WTC11 (cell line): ENCODE results near the gene SLTM. TPM values are rescaled to one million over a fixed set of nuclear protein-coding genes. Genes with fewer than 3 reads are reported as not detected.

Experiments
- CBFB ChIP-seq: sonication (generic); formaldehyde crosslinking; IDR thresholded peaks from 2 replicates; pipeline ENCODE4 v1.8.1; 2022; ENCODE audit warnings: mild to moderate bottlenecking, low read depth, missing genetic modification reagents
- CREM ChIP-seq: sonication (generic); formaldehyde crosslinking; IDR thresholded peaks from 2 replicates; pipeline ENCODE4 v1.8.1; 2022; ENCODE audit warnings: mild to moderate bottlenecking, missing genetic modification reagents, moderate library complexity
- GTF2I ChIP-seq: fragments of 250-450 bp; sonication (Bioruptor Pico); conservative IDR thresholded peaks from 2 replicates; pipeline ENCODE4 v1.4.0; 2021; ENCODE audit warnings: mild to moderate bottlenecking
- MYBL2 ChIP-seq: sonication (generic); formaldehyde crosslinking; IDR thresholded peaks from 2 replicates; pipeline ENCODE4 v1.8.1; 2023; ENCODE audit warnings: mild to moderate bottlenecking, moderate library complexity, missing genetic modification reagents
- NFATC4 ChIP-seq: fragments of 250-450 bp; sonication (Bioruptor Pico); IDR thresholded peaks from 2 replicates; pipeline ENCODE4 v1.9.0; 2021; ENCODE audit warnings: mild to moderate bottlenecking
- NFE2L1 ChIP-seq: sonication (generic); formaldehyde crosslinking; IDR thresholded peaks from 2 replicates; pipeline ENCODE4 v1.8.1; 2023; ENCODE audit warnings: missing genetic modification reagents
- NFYB ChIP-seq: sonication (generic); formaldehyde crosslinking; conservative IDR thresholded peaks from 2 replicates; pipeline ENCODE4 v1.8.0; 2022; ENCODE audit warnings: low read depth, missing genetic modification reagents
- OVOL2 ChIP-seq: fragments of 250-450 bp; sonication (Bioruptor Pico); IDR thresholded peaks from 2 replicates; pipeline ENCODE4 v1.9.0; 2021; ENCODE audit warnings: mild to moderate bottlenecking, borderline replicate concordance
- PRRX2 ChIP-seq: fragments of 250-450 bp; sonication (Bioruptor Pico); IDR thresholded peaks from 2 replicates; pipeline ENCODE4 v1.8.0; 2021; ENCODE audit warnings: mild to moderate bottlenecking
- RORB ChIP-seq: fragments of 250-450 bp; sonication (Bioruptor Pico); IDR thresholded peaks from 2 replicates; pipeline ENCODE4 v1.9.0; 2021; ENCODE audit warnings: mild to moderate bottlenecking
- SMAD4 ChIP-seq: sonication (generic); formaldehyde crosslinking; IDR thresholded peaks from 2 replicates; pipeline ENCODE4 v1.8.0; 2022; ENCODE audit warnings: mild to moderate bottlenecking, missing genetic modification reagents
- ZNF219 ChIP-seq: sonication (generic); formaldehyde crosslinking; IDR thresholded peaks from 2 replicates; pipeline ENCODE4 v1.8.0; 2023; ENCODE audit warnings: missing genetic modification reagents, mild to moderate bottlenecking, borderline replicate concordance
- ZNF232 ChIP-seq: sonication (generic); formaldehyde crosslinking; IDR thresholded peaks from 2 replicates; pipeline ENCODE4 v1.8.0; 2022; ENCODE audit warnings: mild to moderate bottlenecking, missing genetic modification reagents
- ZNF263 ChIP-seq: sonication (generic); formaldehyde crosslinking; IDR thresholded peaks from 2 replicates; pipeline ENCODE4 v1.8.1; 2022; ENCODE audit warnings: low read depth, mild to moderate bottlenecking, moderate library complexity, missing genetic modification reagents
- ZNF317 ChIP-seq: sonication (generic); formaldehyde crosslinking; IDR thresholded peaks from 2 replicates; pipeline ENCODE4 v1.8.1; 2023; ENCODE audit warnings: low read depth, mild to moderate bottlenecking, moderate library complexity, missing genetic modification reagents, borderline replicate concordance
- ZNF416 ChIP-seq: fragments of 250-450 bp; sonication (Bioruptor Pico); IDR thresholded peaks from 2 replicates; pipeline ENCODE4 v1.9.0; 2021; ENCODE audit warnings: mild to moderate bottlenecking, inconsistent platforms
- ZNF423 ChIP-seq: fragments of 250-450 bp; sonication (Bioruptor Pico); IDR thresholded peaks from 2 replicates; pipeline ENCODE4 v2.1.2; 2022; ENCODE audit warnings: mild to moderate bottlenecking, moderate library complexity
- total RNA-seq: library from RNA; stranded (reverse); gene quantifications from 3 replicates; pipeline ENCODE4 v1.2.3, GENCODE V29; 2021
- TF ChIP-seq, protein P1 (sequence below): sonication (generic); formaldehyde crosslinking; IDR thresholded peaks from 2 replicates; pipeline ENCODE4 v1.8.1; 2023; ENCODE audit warnings: mild to moderate bottlenecking, moderate library complexity, missing genetic modification reagents
- TF ChIP-seq, protein P2 (sequence below): sonication (generic); formaldehyde crosslinking; conservative IDR thresholded peaks from 2 replicates; pipeline ENCODE4 v1.8.1; 2022; ENCODE audit warnings: mild to moderate bottlenecking, missing genetic modification reagents
- TF ChIP-seq, protein P3 (sequence below): fragments of 250-450 bp; sonication (Bioruptor Pico); IDR thresholded peaks from 2 replicates; pipeline ENCODE4 v1.8.0; 2021; ENCODE audit warnings: mild to moderate bottlenecking
- TF ChIP-seq, protein P4 (sequence below): sonication (generic); formaldehyde crosslinking; IDR thresholded peaks from 2 replicates; pipeline ENCODE4 v1.8.1; 2022; ENCODE audit warnings: missing genetic modification reagents, borderline replicate concordance
- TF ChIP-seq, protein P5 (sequence below): sonication (generic); formaldehyde crosslinking; IDR thresholded peaks from 2 replicates; pipeline ENCODE4 v1.8.0; 2022; ENCODE audit warnings: missing genetic modification reagents
- TF ChIP-seq, protein P6 (sequence below): sonication (generic); formaldehyde crosslinking; IDR thresholded peaks from 2 replicates; pipeline ENCODE4 v1.8.1; 2022; ENCODE audit warnings: low read depth, missing genetic modification reagents, borderline replicate concordance
- TF ChIP-seq, protein P7 (sequence below): sonication (generic); formaldehyde crosslinking; IDR thresholded peaks from 2 replicates; pipeline ENCODE4 v1.8.0; 2023; ENCODE audit warnings: missing genetic modification reagents, mild to moderate bottlenecking, borderline replicate concordance

SLTM gene
- total RNA-seq, 1 experiment from 2014 or later, result 126 TPM

DNA sequence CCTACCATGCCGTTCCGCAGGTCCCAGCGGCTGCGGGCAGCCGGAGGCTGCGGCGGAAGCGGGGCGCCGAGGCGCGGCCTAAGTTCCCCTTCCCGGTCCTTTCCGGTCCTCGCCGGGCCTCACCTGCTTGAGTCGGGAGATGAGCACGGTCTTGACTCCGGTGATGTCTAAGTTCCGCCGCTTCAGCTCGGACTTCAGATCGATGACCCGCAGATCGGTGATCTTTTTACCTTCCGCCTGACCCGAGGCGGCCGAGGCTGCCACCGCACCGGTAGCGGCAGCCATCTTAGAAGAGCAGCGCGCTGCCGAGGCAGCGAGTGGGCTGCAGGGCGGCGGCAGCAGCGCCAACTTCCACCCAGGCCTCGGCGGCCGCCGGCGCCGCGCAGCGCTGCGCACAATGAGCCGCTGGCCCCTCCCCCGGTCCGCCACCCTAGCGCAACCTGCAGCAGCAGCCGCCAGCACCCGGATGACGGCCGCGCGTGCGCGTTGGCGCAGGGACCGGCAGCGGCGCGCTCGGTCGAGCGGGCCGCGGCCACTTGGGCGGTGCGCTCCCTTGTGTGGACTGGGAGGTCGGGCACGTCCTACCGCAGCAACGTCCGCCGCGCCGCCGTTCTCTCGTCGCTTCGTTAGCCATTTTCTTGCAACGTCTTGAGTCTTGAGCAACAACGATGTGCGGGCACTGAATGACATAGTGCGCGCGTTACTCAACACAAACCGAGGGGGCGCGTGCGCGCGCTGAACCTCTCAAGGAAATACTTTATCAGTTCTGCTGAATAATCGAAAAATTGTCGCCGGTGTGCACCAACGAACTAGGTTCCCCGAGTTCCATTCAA is at the start of gene SLTM (continued):
- TF ChIP-seq, protein P1, sequence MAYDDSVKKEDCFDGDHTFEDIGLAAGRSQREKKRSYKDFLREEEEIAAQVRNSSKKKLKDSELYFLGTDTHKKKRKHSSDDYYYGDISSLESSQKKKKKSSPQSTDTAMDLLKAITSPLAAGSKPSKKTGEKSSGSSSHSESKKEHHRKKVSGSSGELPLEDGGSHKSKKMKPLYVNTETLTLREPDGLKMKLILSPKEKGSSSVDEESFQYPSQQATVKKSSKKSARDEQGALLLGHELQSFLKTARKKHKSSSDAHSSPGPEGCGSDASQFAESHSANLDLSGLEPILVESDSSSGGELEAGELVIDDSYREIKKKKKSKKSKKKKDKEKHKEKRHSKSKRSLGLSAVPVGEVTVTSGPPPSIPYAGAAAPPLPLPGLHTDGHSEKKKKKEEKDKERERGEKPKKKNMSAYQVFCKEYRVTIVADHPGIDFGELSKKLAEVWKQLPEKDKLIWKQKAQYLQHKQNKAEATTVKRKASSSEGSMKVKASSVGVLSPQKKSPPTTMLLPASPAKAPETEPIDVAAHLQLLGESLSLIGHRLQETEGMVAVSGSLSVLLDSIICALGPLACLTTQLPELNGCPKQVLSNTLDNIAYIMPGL, result peak; percentile 88
- TF ChIP-seq, protein P2, sequence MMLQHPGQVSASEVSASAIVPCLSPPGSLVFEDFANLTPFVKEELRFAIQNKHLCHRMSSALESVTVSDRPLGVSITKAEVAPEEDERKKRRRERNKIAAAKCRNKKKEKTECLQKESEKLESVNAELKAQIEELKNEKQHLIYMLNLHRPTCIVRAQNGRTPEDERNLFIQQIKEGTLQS (CRISPR knock-in tag), result no peak
- 0 out of 2 replicates have a peak, but pooled peaks have one; percentile 8 for TF ChIP-seq OVOL2 (CRISPR knock-in tag)
- no peak for TF ChIP-seq GTF2I (CRISPR knock-in tag)
- TF ChIP-seq CBFB (CRISPR knock-in tag), result 0 out of 2 replicates have a peak, but pooled peaks have one; percentile 80
- peak; percentile 72; the same call in 1 of the 2 replicates for TF ChIP-seq CREM (CRISPR knock-in tag)
- TF ChIP-seq, protein P3, sequence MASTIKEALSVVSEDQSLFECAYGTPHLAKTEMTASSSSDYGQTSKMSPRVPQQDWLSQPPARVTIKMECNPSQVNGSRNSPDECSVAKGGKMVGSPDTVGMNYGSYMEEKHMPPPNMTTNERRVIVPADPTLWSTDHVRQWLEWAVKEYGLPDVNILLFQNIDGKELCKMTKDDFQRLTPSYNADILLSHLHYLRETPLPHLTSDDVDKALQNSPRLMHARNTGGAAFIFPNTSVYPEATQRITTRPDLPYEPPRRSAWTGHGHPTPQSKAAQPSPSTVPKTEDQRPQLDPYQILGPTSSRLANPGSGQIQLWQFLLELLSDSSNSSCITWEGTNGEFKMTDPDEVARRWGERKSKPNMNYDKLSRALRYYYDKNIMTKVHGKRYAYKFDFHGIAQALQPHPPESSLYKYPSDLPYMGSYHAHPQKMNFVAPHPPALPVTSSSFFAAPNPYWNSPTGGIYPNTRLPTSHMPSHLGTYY (CRISPR knock-in tag), result no peak
- TF ChIP-seq, protein P4, sequence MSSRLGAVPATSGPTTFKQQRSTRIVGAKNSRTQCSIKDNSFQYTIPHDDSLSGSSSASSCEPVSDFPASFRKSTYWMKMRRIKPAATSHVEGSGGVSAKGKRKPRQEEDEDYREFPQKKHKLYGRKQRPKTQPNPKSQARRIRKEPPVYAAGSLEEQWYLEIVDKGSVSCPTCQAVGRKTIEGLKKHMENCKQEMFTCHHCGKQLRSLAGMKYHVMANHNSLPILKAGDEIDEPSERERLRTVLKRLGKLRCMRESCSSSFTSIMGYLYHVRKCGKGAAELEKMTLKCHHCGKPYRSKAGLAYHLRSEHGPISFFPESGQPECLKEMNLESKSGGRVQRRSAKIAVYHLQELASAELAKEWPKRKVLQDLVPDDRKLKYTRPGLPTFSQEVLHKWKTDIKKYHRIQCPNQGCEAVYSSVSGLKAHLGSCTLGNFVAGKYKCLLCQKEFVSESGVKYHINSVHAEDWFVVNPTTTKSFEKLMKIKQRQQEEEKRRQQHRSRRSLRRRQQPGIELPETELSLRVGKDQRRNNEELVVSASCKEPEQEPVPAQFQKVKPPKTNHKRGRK (CRISPR knock-in tag), result no peak
- TF ChIP-seq RORB, result no peak
- no peak for TF ChIP-seq ZNF263 (CRISPR knock-in tag)
- TF ChIP-seq NFYB (CRISPR knock-in tag), result no peak
- TF ChIP-seq ZNF416 (CRISPR knock-in tag), result peak; percentile 86
- TF ChIP-seq MYBL2 (CRISPR knock-in tag), result peak; percentile 90
- TF ChIP-seq, protein P5, sequence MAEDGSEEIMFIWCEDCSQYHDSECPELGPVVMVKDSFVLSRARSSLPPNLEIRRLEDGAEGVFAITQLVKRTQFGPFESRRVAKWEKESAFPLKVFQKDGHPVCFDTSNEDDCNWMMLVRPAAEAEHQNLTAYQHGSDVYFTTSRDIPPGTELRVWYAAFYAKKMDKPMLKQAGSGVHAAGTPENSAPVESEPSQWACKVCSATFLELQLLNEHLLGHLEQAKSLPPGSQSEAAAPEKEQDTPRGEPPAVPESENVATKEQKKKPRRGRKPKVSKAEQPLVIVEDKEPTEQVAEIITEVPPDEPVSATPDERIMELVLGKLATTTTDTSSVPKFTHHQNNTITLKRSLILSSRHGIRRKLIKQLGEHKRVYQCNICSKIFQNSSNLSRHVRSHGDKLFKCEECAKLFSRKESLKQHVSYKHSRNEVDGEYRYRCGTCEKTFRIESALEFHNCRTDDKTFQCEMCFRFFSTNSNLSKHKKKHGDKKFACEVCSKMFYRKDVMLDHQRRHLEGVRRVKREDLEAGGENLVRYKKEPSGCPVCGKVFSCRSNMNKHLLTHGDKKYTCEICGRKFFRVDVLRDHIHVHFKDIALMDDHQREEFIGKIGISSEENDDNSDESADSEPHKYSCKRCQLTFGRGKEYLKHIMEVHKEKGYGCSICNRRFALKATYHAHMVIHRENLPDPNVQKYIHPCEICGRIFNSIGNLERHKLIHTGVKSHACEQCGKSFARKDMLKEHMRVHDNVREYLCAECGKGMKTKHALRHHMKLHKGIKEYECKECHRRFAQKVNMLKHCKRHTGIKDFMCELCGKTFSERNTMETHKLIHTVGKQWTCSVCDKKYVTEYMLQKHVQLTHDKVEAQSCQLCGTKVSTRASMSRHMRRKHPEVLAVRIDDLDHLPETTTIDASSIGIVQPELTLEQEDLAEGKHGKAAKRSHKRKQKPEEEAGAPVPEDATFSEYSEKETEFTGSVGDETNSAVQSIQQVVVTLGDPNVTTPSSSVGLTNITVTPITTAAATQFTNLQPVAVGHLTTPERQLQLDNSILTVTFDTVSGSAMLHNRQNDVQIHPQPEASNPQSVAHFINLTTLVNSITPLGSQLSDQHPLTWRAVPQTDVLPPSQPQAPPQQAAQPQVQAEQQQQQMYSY (CRISPR knock-in tag), result no peak
- no peak for TF ChIP-seq PRRX2
- no peak for TF ChIP-seq NFE2L1
- TF ChIP-seq NFATC4, result 0 out of 2 replicates have a peak, but pooled peaks have one; percentile 64
- TF ChIP-seq ZNF232 (CRISPR knock-in tag), result no peak; the same call in 1 of the 2 replicates
- TF ChIP-seq, protein P6, sequence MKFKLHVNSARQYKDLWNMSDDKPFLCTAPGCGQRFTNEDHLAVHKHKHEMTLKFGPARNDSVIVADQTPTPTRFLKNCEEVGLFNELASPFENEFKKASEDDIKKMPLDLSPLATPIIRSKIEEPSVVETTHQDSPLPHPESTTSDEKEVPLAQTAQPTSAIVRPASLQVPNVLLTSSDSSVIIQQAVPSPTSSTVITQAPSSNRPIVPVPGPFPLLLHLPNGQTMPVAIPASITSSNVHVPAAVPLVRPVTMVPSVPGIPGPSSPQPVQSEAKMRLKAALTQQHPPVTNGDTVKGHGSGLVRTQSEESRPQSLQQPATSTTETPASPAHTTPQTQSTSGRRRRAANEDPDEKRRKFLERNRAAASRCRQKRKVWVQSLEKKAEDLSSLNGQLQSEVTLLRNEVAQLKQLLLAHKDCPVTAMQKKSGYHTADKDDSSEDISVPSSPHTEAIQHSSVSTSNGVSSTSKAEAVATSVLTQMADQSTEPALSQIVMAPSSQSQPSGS (CRISPR knock-in tag), result no peak
- TF ChIP-seq SMAD4 (CRISPR knock-in tag), result peak; percentile 28; the same call in 1 of the 2 replicates
- TF ChIP-seq ZNF317 (CRISPR knock-in tag), result no peak; the same call in 1 of the 2 replicates
- TF ChIP-seq ZNF219 (CRISPR knock-in tag), result no peak
- TF ChIP-seq, protein P7, sequence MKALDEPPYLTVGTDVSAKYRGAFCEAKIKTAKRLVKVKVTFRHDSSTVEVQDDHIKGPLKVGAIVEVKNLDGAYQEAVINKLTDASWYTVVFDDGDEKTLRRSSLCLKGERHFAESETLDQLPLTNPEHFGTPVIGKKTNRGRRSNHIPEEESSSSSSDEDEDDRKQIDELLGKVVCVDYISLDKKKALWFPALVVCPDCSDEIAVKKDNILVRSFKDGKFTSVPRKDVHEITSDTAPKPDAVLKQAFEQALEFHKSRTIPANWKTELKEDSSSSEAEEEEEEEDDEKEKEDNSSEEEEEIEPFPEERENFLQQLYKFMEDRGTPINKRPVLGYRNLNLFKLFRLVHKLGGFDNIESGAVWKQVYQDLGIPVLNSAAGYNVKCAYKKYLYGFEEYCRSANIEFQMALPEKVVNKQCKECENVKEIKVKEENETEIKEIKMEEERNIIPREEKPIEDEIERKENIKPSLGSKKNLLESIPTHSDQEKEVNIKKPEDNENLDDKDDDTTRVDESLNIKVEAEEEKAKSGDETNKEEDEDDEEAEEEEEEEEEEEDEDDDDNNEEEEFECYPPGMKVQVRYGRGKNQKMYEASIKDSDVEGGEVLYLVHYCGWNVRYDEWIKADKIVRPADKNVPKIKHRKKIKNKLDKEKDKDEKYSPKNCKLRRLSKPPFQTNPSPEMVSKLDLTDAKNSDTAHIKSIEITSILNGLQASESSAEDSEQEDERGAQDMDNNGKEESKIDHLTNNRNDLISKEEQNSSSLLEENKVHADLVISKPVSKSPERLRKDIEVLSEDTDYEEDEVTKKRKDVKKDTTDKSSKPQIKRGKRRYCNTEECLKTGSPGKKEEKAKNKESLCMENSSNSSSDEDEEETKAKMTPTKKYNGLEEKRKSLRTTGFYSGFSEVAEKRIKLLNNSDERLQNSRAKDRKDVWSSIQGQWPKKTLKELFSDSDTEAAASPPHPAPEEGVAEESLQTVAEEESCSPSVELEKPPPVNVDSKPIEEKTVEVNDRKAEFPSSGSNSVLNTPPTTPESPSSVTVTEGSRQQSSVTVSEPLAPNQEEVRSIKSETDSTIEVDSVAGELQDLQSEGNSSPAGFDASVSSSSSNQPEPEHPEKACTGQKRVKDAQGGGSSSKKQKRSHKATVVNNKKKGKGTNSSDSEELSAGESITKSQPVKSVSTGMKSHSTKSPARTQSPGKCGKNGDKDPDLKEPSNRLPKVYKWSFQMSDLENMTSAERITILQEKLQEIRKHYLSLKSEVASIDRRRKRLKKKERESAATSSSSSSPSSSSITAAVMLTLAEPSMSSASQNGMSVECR (CRISPR knock-in tag), result peak; percentile 56; the same call in 1 of the 2 replicates
- no peak for TF ChIP-seq ZNF423 (CRISPR knock-in tag)
